Astrocyte (in vitro differentiated cells and primary cell): Measurements from ENCODE around the gene VGLL2. TPM values are rescaled to one million over a fixed set of nuclear protein-coding genes. Genes with fewer than 3 reads are reported as not detected.

Source experiments
- DNase-seq: peaks from one replicate; pipeline ENCODE4 v3.0.0-alpha.2; 2010; ENCODE audit warnings: low read depth
- FAIRE-seq: peaks from 2 replicates; lab custom pipeline; 2011; peaks lifted over from hg19 to GRCh38; lab: Jason Lieb, UNC
- H2AFZ ChIP-seq: 2 replicates; pipeline ENCODE4 v1.6.0; 2012; ENCODE audit warnings: low read depth, low read length, inconsistent platforms
- H3K27ac ChIP-seq: 2 replicates; pipeline ENCODE4 v1.5.1; 2011; ENCODE audit warnings: low read depth, low read length, inconsistent platforms
- H3K27me3 ChIP-seq: 2 replicates; pipeline ENCODE4 v1.6.0; 2011; ENCODE audit warnings: low read length, inconsistent platforms; ENCODE audit not compliant: insufficient read depth
- H3K36me3 ChIP-seq: 2 replicates; pipeline ENCODE4 v1.5.1; 2011; ENCODE audit warnings: low read length, inconsistent platforms; ENCODE audit not compliant: insufficient read depth
- H3K4me1 ChIP-seq: 2 replicates; pipeline ENCODE4 v1.5.1; 2011; ENCODE audit warnings: low read length, inconsistent platforms; ENCODE audit not compliant: insufficient read depth
- H3K4me2 ChIP-seq: 2 replicates; pipeline ENCODE4 v1.6.0; 2012; ENCODE audit warnings: low read length, inconsistent platforms
- H3K4me3 ChIP-seq: 2 replicates; pipeline ENCODE4 v1.5.1; 2011; ENCODE audit warnings: low read depth, mild to moderate bottlenecking, low read length, inconsistent platforms; ENCODE audit not compliant: insufficient read depth
- H3K79me2 ChIP-seq: 2 replicates; pipeline ENCODE4 v1.6.0; 2012; ENCODE audit warnings: mild to moderate bottlenecking, low read length, inconsistent platforms; ENCODE audit not compliant: insufficient read depth
- H3K9ac ChIP-seq: 2 replicates; pipeline ENCODE4 v1.6.0; 2012; ENCODE audit warnings: mild to moderate bottlenecking, low read length, inconsistent platforms
- H3K9me3 ChIP-seq: 2 replicates; pipeline ENCODE4 v1.5.1; 2012; ENCODE audit warnings: low read depth, mild to moderate bottlenecking, low read length, inconsistent platforms; ENCODE audit not compliant: insufficient read depth
- H4K20me1 ChIP-seq: 2 replicates; pipeline ENCODE4 v1.6.0; 2012; ENCODE audit warnings: low read length, inconsistent platforms; ENCODE audit not compliant: insufficient read depth
- H3K27ac Mint-ChIP-seq: one replicate; pipeline ENCODE4 v1.8.0; 2021; ENCODE audit warnings: mild to moderate bottlenecking, mixed read lengths; ENCODE audit not compliant: unreplicated experiment
- H3K27me3 Mint-ChIP-seq: one replicate; pipeline ENCODE4 v1.8.0; 2021; ENCODE audit warnings: low read depth, mixed read lengths; ENCODE audit not compliant: unreplicated experiment
- H3K36me3 Mint-ChIP-seq: one replicate; pipeline ENCODE4 v1.8.0; 2021; ENCODE audit warnings: low read depth, mixed read lengths; ENCODE audit not compliant: unreplicated experiment
- H3K4me1 Mint-ChIP-seq: one replicate; pipeline ENCODE4 v1.8.0; 2021; ENCODE audit warnings: low read depth, mixed read lengths; ENCODE audit not compliant: unreplicated experiment
- H3K4me3 Mint-ChIP-seq: one replicate; pipeline ENCODE4 v1.8.0; 2021; ENCODE audit warnings: mild to moderate bottlenecking, moderate library complexity, mixed read lengths; ENCODE audit not compliant: unreplicated experiment
- H3K9me3 Mint-ChIP-seq: one replicate; pipeline ENCODE4 v1.8.0; 2021; ENCODE audit warnings: mild to moderate bottlenecking, mixed read lengths; ENCODE audit not compliant: unreplicated experiment
- EZH2 ChIP-seq: IDR thresholded peaks from 2 replicates; pipeline ENCODE4 v1.6.1; 2012; ENCODE audit warnings: mild to moderate bottlenecking, low read length, inconsistent platforms; ENCODE audit not compliant: insufficient read depth
- total RNA-seq: library from RNA; stranded (reverse); gene quantifications from 2 replicates; pipeline ENCODE4 v1.2.1, GENCODE V29; 2021
- TF ChIP-seq, protein P1 (sequence below): IDR thresholded peaks from 2 replicates; pipeline ENCODE4 v1.5.1; 2011; ENCODE audit warnings: low read depth, mild to moderate bottlenecking, inconsistent platforms, low read length, moderate library complexity; ENCODE audit not compliant: insufficient read depth

The VGLL2 gene
- total RNA-seq, 1 donor from 2014 or later, result 1.7 TPM

DNA sequence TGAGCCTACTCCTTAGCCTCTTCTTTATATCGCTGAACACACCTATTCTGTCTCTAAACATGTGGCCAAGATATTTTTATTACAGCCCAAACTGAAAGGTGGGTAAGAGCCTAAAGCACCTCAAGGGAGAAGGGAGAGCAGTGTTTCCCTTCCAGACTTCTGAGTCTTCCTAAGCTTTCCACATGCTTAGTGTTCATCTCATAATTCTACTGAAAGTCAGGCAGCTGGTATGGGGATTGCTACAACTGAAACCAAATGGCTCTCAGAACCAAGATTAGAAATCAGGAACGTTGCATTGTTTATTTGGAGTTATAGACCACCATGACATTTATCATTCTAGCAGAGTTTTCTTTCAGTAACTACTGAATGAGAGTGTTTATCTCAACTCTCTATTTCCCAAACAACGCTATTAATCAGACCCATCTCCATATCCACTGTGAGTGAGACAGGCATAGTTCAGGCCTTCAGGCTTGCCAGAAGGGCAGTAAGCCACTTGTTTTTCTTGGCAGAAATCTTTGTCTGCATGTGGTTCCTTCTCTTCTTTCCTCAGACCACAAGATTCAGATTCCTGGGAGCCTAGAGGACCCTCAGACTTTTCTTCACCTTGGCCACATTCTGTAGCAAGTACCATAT is 22.8 kb downstream of the VGLL2 start:
- Histone ChIP-seq H3K4me1 (no peaks in the 10 kb centered on the region), H3K9me3 (no peaks in the 10 kb centered on the region)
- no peak overlapping the region for H3K27ac Mint-ChIP-seq

DNA sequence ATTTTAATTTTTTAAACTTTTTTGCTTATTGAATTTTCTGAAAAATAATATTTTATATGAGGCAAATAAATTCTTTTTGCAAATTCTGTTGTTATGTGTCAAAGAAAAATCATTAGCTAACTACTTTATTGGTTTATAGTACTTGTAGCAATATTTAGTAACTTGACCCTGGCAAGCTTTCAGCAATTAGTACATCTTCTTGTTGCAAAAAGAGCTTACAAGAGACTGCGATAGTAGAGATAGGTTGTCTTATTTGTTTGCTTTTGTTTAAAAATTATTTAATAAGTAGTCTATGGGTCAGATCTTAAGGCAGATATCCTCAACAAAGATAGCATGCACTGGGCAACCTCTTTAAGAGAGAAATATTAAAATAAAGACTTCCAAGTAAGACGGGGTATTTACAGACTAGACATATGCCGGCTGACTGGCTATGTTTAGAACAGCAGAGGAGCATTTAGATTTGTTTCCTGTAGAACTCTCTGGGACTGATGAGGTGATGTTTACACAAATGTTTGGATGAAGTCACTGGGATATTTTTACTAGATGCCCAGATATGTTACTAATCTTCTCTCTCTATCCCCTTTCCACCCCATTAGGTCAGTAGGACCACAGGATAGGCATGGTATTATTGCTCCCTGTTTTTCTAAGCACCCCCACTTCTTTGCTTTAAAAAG is 25.0 kb downstream of the VGLL2 start:
- no peak for FAIRE-seq

More for the DNA sequence above, 22.8 kb downstream of the VGLL2 start:
- Mint-ChIP-seq H3K9me3 (no peaks in the 10 kb centered on the region), H3K36me3 (no peaks in the 10 kb centered on the region), H3K4me3 (no peak overlapping the region), H3K4me1 (peaks cover 3% of the 10 kb centered on the region), H3K27me3 (peaks cover 2% of the 10 kb centered on the region)
- no peak overlapping the region for H3K27ac ChIP-seq
- H3K79me2 ChIP-seq, result no peaks in the 10 kb centered on the region
- no peak overlapping the region for H3K9ac ChIP-seq
- no peak for TF ChIP-seq EZH2
- TF ChIP-seq, protein P1, sequence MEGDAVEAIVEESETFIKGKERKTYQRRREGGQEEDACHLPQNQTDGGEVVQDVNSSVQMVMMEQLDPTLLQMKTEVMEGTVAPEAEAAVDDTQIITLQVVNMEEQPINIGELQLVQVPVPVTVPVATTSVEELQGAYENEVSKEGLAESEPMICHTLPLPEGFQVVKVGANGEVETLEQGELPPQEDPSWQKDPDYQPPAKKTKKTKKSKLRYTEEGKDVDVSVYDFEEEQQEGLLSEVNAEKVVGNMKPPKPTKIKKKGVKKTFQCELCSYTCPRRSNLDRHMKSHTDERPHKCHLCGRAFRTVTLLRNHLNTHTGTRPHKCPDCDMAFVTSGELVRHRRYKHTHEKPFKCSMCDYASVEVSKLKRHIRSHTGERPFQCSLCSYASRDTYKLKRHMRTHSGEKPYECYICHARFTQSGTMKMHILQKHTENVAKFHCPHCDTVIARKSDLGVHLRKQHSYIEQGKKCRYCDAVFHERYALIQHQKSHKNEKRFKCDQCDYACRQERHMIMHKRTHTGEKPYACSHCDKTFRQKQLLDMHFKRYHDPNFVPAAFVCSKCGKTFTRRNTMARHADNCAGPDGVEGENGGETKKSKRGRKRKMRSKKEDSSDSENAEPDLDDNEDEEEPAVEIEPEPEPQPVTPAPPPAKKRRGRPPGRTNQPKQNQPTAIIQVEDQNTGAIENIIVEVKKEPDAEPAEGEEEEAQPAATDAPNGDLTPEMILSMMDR, result no peak
- no peaks in the 10 kb centered on the region for H4K20me1 ChIP-seq
- no peak overlapping the region for H3K4me3 ChIP-seq
- H3K4me2 ChIP-seq, result no peak overlapping the region
- peaks cover 3% of the 10 kb centered on the region for H3K27me3 ChIP-seq
- DNase-seq, result peak; percentile 18
- no peak overlapping the region for H2AFZ ChIP-seq
- H3K36me3 ChIP-seq, result no peaks in the 10 kb centered on the region
- FAIRE-seq, result no peak

More for the DNA sequence above, 25.0 kb downstream of the VGLL2 start:
- H3K27me3 Mint-ChIP-seq, result peaks cover 4% of the 10 kb centered on the region
- H3K79me2 ChIP-seq, result no peaks in the 10 kb centered on the region
- H3K4me1 Mint-ChIP-seq, result peaks cover 3% of the 10 kb centered on the region
- H2AFZ ChIP-seq, result no peak overlapping the region
- no peaks in the 10 kb centered on the region for H3K36me3 Mint-ChIP-seq
- no peak overlapping the region for H3K27ac Mint-ChIP-seq
- H3K4me2 ChIP-seq, result no peak overlapping the region
- TF ChIP-seq, protein P1, result no peak
- no peak for TF ChIP-seq EZH2
- H3K9ac ChIP-seq, result no peak overlapping the region
- H3K4me3 ChIP-seq, result no peak overlapping the region
- no peaks in the 10 kb centered on the region for H3K36me3 ChIP-seq
- peaks cover 3% of the 10 kb centered on the region for H3K27me3 ChIP-seq
- H3K27ac ChIP-seq, result no peak overlapping the region
- no peaks in the 10 kb centered on the region for H4K20me1 ChIP-seq
- H3K9me3 ChIP-seq, result no peaks in the 10 kb centered on the region
- no peaks in the 10 kb centered on the region for H3K4me1 ChIP-seq
- H3K9me3 Mint-ChIP-seq, result no peaks in the 10 kb centered on the region
- no peak overlapping the region for H3K4me3 Mint-ChIP-seq
- no peak for DNase-seq
